ENCODE data around the gene OR5A1.

Gene OR5A1

GRCh38 chr11:59480359-59480758, 44.1 kb downstream of the OR5A1 start:
- DNase-seq: no peak

Measured in NCI-H1930 (cell line).